ENCODE results near the gene ELAVL4.

DNA sequence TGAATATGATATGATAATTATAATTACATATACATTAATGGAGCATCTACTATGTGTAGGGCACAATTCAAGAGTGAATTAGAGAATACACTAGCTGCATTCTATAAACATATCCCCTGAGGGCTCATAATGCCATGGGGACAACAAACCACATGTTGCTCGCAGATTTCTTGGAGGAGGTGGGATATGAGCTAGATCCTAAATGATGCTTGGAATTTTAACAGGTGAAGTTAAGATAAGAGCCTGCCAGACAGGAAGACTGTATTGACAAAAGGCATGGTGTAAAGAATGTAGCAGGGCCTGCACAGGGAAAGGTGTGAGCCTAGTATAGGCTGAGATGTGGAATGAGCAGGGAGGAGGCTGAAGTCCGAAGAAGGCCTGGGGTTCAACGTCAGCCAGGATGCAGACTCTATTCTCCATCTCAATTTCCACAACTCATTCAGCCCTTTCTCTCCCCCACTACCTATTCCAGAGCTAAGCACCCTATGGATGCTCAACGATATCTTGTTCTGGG is 120.2 kb downstream of the ELAVL4 start:
- TF ChIP-seq, protein P1, sequence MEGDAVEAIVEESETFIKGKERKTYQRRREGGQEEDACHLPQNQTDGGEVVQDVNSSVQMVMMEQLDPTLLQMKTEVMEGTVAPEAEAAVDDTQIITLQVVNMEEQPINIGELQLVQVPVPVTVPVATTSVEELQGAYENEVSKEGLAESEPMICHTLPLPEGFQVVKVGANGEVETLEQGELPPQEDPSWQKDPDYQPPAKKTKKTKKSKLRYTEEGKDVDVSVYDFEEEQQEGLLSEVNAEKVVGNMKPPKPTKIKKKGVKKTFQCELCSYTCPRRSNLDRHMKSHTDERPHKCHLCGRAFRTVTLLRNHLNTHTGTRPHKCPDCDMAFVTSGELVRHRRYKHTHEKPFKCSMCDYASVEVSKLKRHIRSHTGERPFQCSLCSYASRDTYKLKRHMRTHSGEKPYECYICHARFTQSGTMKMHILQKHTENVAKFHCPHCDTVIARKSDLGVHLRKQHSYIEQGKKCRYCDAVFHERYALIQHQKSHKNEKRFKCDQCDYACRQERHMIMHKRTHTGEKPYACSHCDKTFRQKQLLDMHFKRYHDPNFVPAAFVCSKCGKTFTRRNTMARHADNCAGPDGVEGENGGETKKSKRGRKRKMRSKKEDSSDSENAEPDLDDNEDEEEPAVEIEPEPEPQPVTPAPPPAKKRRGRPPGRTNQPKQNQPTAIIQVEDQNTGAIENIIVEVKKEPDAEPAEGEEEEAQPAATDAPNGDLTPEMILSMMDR (IDR thresholded peaks at IDR 0.05): no peak
- no peak for TF ChIP-seq POLR2A (IDR thresholded peaks at IDR 0.05)
